GM19468 (cell line): ENCODE measurements around the gene PLRG1.
"Not testable (repeated sequence)": the region's sequence is repeated elsewhere in the genome, so short reads cannot be mapped to it uniquely, and the experiment has no call there.

Experiments used
- ATAC-seq: cut with Tn5 transposase; IDR thresholded peaks from one replicate; pipeline ENCODE4 v1.9.1; 2021; ENCODE audit warnings: mild to moderate bottlenecking, moderate library complexity, moderate number of reproducible peaks; ENCODE audit not compliant: unreplicated experiment; ENCODE audit errors: extremely low read depth

The PLRG1 gene

DNA sequence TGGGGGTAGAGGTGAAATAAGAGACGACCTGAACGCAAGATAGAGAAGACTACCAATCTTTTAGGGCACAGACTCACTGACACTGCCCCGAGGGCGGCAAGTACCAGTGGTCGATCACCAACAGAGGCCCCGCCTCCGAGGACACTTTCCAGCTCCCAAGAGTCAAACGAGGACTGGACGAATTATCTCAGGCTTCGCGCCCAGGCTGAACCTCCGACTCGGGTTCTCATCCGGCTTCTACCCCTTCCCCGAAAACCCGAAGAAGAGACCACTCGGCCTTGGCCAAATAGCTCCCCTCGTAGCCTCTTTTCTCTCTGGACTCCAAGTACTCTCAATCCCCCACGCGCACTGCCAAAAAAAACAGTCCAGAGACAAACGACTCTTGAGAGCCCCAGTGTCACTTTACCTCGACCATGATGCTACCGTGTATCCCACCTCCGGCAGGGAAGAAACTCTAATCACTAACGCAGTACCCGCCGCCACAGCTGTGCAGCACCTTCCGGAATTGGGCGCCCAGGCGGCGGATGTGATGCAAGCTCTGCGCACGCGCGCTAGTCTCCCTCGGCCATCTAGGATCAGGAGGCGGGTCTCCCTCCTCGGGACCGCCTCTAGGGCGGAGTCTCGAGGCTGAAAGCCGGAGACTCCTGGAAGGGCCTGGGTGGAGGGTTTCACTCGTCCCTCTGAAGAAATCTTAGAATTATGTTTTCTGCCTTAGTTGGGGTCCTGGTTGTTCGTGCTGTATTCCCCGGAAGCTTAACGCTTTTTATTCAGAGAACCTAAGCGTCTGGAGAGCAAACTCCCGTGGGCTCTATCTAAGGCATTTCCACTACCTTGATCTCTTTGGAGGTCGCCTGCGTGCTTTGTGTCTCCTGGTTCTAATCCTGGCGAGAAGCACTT, at the start of gene PLRG1:
Gene PLRG1, minus strand, starts transcription at position 507 of the 897 bp plus-strand sequence. Its CDS starts 92 bp downstream, at position 415.
- ATAC-seq = peak; percentile 99

DNA sequence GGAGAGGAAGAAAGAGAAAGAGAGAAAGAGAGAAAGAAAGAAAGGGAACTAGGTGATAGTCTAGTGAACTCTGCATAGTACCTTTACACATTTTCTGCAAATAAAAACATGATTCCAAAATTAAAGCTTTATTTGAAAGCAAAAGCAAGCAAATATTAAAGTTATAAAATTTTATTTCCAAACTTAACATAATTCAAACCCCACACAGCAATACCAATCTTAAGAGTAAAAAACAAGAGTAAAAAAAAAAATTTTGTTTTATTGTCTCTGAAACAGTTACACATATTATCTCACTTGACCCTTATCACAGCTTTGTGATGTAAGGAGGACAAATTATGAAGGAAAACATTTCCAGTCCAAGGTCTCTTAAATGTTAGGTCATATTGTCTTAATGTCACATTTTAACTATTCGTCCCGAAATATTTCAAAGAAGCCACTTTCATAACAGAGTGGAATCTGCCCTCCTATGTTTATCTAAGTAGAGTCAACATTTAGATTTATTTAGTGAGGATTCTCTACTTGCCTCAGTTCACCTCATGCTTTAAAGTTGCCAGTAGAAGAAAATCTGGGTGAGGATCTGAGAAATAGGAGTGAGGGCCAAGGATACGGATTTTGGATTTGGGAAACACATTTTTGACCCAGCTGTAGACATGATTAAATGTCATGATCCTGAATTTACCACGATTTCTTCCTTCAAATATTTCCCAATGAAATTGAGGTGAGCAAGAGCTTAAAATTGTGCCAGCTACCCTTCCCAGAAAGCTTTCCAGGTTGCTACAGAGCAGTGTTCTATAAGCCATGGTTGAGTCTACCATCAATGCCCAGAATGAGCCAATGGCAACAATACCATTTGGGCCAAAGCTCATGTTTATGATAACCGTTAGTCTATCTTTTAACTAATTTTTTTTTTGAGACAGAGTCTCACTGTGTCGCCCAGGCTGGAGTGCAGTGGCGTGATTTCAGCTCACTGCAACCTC, 47.9 kb upstream of the PLRG1 start:
- no peak for ATAC-seq

DNA sequence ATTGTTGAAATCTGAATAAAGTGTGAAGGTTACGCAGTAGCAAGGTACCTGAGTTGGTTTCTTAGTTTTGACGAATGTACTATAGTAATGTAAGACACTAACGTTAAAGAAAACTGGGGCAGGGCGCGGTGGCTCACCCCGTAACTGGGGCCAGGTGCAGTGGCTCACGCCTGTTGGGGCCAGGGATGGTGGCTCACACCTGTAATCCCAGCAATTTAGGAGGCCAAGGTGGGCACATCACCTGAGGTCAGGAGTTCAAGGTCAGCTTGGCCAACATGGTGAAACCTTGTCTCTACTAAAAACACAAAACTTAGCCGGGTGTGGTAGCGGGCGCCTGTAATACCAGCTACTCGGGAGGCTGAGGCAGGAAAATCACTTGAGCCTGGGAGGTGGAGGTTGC, 47.1 kb upstream of the PLRG1 start:
- not testable (repeated sequence) for ATAC-seq

DNA sequence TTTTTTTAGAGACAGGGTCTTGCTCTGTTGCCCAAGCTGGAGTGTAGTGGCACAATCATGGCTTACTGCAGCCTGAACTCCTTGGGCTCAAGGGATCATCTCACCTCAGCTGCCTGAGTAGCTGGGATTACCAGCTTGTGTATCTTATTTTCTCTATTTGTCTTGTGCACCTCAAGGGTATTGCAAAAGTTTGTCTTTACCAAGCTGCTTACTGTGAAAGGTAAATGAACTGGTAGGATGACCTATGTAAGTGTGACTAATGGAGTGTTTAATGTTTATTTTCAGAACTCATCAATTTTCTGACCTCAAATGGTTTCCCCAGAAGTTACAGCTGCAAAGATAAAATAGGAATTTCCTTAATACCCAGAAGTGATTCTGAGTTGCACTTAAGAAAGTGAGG, 45.6 kb upstream of the PLRG1 start:
- no peak for ATAC-seq

DNA sequence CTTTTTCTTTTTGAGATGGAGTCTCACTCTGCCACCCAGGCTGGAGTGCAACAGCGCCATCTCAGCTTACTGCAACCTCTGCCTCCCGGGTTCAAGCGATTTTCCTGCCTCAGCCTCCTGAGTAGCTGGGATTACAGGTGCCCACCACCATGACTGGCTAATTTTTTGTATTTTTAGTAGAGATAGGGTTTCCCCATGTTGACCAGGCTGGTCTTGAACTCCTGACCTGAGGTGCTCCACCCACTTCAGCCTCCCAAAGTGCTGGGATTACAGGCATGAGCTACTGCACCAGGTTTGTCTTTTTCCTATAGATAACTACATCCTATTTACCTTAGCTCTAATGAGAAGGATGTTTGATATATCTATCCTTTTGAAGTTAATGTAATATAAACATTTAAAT, 44.1 kb upstream of the PLRG1 start:
- not testable (repeated sequence) for ATAC-seq

DNA sequence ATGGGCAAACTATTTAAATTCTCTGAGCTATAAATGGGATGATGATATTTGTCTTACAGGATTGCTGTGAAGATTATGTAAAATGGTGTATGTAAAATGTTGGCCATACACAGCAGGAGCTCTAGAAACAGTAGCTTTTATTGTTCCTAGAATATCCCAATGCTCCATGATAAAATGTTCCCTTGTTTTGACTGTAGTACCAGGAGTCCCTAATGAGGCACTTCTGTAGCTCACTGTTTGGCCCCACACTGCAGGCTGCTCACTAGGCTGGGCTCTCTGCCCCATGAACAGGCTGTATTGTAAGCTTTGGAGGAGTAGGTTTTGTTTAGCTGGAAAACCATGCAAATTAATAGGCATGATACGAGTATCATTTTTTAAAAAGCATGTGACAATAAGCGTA, 43.7 kb upstream of the PLRG1 start:
- ATAC-seq = no peak

DNA sequence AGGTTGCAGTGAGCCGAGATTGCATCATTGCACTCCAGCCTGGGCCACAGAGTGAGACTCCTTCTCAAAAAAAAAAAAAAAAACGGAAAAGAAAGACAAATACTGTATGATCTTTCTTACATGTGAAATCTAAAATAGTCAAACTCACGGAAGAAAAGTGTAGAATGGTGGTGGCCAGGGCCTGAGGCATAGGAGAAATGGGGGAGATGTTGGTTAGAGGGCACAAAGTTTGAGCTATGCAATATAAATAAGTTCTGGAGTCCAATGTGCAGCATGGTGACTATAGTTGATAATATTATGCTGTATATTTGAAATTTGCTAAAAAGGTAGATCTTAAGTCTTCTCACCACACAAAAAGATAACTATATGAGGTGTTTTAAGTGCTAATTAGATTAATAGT, 41.7 kb upstream of the PLRG1 start:
- no peak for ATAC-seq

DNA sequence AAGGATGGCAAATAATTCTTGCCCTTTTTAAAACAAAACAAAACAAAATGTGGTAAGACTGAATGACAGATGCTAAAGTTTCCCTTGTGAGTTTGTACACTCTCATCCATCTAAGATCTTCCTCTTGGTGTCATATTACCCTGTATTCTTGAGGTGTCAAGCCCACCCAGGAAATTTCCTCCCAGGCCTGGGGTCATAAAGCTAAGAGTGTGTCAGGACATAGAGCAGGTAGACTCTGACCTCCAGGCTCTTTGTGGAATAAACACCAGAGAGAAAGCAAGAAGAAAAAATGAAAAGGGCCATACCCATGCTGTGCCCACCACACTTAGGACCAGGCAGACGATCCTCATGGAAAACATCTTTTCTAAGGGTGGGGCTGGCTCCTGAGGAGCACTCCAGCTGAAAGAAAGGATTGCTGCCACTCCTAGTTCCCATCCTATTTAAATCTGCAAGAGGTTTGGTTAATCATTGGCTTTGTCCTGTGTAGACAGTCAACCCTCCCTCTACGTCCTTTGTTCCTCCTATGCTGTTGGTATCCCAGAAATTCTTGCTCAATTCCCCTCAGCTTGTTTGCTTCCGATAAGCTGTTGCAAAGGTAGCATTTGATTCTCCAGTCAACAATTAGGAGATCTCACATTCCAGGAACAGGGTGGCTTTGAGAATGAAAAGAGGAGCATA, 40.3 kb upstream of the PLRG1 start, which contains the start of gene FGA:
Gene FGA, minus strand, starts transcription at position 414 of the 678 bp plus-strand sequence. Its CDS starts 55 bp downstream, at position 359.
- ATAC-seq = no peak

DNA sequence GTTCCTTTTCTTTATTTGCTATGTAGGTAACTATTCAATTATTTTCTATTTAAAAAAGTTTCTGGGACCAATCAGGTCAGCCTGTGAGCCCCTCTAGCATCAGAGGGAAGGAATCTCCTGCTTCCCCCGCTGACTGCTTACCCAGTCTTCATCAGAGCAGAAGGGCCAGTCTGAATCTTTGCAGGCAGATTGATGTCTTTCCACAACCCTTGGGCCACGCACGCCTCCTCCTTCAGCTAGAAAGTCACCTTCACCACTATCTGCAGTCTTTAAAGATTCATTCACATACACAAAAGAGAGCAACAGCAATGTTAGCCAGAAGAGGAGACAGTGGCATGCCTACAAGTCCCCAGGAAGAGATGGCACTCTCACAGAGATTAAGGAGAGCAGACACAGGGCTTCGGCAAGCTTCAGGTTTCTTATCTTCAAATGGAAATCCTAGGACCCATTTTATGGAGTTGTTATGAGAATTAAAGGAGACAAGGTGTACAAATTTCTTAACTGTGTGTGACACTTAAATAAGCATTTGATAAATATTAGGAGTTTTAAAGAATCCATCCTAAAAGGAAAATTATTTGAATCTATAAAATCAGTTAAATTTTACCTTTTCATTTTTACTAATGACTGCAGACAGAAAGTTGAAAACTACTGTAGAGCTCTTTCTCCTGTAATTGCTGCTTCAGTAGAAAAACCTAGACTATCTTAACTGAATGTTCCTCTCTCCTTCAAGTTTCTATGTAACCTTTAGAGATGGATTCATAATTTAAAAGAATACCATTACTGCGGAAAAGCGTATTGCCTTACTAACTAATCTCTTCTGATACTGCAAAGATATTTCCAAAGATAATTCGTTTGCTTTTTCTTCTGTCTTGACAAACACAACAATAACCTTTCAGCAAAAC, 39.3 kb upstream of the PLRG1 start:
- ATAC-seq = no peak

DNA sequence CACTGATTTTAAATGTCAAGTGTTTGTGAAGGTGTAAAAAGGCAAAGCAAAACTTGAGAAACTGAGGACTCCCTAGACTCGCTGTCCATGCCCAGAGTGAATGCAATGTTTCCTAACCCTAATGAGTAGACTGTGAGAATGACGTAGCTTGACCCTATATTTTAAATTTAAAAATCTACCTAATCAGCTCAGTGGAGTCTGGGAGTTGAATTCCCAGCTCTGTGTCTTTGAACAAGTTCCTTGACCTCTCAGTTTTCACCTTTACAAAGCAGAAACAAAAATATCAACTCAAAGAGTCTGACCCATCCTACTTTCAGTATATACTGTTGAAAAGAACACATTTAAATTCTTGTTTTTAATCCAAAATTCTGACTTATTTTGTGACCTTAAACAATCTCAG, 38.0 kb upstream of the PLRG1 start:
- no peak for ATAC-seq

DNA sequence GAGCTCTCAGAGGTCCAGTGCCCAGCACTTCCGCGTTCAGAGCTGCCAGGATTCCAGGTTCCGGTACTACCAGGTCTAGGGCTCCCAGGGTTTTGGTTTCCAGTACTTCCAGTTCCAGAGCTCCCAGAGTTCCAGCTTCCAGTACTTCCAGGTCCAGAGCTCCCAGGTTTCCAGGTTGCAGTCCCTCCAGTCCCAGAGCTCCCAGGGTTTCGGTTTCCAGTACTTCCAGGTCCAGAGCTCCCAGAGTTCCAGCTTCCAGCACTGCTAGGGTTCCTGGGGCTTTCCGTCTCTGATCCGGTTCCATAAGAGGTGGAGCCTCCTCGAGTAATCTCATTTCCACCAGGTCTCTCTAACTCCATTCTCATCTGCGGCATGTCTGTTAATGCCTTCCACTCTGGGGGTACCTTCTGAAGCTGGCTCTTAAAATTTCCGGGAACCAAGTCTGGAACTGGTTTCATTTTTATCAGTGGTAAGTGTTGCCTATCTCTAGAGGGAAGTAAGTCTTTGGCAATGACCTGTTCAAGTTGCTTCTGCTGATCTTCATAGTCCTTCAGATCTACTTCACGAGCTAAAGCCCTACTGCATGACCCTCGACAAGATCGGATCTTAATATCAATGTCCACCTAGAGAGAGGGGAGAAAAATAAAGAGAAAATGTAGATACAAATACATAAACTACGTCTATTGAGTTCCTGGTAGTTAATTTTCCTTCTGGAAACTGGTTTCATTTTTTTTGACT, 36.3 kb upstream of the PLRG1 start:
- no peak for ATAC-seq

DNA sequence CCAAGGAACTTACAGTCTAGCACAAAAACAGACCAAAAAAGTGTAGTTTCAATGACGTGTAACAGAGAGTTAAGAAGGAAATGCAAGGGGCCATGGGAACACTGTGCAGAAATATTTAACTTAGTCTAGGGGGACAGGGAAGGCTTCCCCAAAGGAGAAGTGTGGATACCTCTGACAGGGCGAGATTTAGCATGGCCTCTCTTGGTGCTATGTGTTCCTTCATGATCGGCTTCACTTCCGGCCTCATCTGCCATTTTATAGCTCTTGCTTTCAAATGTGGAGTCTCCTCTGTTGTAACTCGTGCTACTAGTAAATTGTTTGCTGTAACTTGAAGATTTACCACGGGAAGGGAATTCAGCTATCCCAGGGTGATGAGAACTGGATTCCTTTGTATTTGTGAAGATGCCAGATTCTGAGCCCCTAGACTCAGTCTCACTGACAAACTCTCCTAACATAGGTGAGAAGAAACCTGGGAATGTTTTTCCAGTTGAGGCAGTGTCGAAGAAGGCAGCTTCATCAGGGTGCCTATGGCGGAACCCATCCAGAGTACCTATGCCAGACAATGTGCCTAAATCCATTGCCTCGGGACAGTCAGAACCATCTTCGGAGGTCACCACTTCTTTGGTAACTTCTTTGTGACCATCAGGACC, 35.3 kb upstream of the PLRG1 start:
- ATAC-seq = no peak

DNA sequence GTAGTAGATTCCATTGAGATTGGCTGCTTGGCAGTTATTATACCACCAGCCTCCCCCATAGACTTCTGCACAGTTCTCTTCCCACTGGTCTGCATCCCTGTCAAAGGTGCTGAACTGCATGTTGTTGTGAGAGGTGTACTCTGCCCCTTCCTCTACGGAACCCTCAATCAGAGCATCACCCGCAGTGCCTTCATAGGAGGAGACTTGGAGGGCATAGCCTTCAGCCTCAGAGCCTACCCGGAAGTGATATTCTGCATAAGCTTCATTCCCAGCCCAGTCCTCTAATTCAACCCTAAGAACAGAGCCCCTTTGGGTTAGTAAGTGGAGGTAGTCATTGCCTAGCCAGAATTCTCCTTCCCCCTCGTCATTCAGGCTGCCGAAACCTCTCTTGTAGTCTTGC, 34.1 kb upstream of the PLRG1 start:
- ATAC-seq = no peak

DNA sequence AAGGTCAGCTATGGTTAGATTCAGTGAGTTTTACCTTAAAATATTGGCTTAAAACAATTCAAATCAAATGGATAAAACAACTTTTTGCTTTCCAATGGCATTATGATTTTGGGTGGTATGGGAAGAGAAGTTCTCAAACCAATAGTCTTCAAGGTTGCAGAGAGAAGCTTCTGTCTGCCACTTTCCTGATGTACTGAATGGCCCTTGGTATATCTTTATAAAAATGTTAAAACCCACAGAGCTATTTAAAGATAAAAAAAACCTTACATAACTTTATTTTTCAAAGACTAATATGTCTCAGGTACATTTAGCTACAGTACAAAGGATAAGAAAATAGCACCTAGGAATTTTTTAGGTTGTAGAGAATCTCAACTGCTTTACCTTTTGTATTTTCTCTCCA, 33.5 kb upstream of the PLRG1 start:
- no peak for ATAC-seq

DNA sequence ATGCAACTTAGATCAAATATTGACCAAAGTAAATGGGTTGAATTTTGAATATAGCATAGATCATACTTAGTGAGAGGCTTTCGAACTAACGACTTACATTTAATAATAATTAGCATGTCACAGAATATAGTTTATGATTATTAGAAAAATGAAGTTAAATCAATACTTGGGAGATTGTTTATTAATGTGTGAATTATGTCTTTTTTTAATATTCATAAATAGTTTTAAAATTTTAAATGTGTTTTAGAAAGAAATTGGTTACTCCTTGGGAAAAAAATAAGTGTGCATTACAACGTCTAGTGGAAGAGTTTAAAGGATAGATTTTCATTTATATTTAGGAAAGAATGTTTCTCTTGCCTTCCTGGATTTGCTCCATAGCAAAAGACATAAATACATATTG, 33.0 kb upstream of the PLRG1 start:
- no peak for ATAC-seq

DNA sequence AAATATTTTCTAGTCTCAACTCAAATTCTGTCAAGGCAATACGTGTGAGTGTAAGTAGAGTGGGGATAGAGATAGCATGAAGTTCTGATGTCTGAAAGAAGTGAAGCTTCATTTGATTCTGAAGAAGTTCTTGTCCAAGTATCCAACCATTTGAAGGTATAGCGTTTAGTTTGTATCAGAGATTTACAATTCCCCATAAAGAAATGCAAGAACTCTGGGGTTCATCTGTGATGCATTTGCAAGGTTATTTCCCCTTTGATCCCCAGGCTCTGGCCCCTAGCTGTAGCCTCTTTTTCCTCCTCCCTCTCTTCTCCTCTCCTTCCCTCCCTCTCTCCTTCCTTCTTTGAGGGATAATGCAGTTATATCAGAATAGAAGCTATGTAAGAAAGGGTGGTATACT, 32.5 kb upstream of the PLRG1 start:
- ATAC-seq = no peak

DNA sequence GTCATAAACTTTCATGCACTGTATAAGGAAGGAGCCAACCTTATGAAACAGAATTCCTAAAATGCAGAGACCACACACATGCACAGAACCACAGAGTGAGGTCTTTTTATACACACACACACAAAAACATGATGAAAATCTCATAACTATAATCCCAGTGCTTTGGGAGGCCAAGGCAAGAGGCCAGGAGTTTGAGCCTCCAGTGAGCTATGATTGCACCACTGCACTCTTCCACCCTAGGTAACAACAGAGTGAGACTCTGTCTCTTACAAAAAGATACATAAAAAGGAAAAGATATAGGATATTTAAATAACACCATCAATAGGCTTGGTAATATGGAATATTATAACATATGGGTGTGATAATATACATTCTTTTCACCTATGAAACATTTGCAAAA, 29.7 kb upstream of the PLRG1 start:
- no peak for ATAC-seq

DNA sequence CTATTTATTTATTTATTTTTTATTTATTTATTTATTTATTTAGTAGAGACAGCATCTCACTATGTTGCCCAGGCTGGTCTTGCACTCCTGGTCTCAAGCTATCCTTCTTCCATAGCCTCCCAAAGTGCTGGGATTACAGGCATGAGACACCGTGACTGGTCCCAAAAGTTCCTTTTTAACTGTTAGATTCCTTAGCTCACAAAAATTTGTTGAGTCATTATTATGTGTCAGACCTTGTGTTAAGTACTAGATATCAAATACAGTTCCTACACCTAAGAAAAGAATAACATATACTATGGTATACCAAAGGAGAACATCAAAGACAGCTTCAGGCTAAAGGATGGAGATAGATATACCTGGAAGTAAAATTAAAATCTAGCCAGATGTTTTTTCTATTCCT, 28.7 kb upstream of the PLRG1 start:
- no peak for ATAC-seq
